Calu3 (cell line): ENCODE data around the gene RBM4B. TPM values are rescaled to one million over a fixed set of nuclear protein-coding genes. Genes with fewer than 3 reads are reported as not detected.

Source experiments
- BruUV-seq: library from RNA; stranded (reverse); fragments of 400-500 nt; replicated peaks from 2 replicates; lab custom pipeline; 2021; lab: Mats Ljungman, UMichigan
- CTCF ChIA-PET: fragments of 300-600 bp; sonication (Branson Sonifier 250); formaldehyde crosslinking; loops from one replicate; lab custom pipeline; 2022; ENCODE audit warnings: antibody characterized with exemption; lab: Charles Lee
- DNase-seq: peaks from one replicate; pipeline ENCODE4 v3.0.0; 2022
- H3K27ac Mint-ChIP-seq: one replicate; pipeline ENCODE4 v1.8.0; 2022; ENCODE audit warnings: mixed read lengths; ENCODE audit not compliant: unreplicated experiment
- H3K27me3 Mint-ChIP-seq: one replicate; pipeline ENCODE4 v1.8.0; 2022; ENCODE audit warnings: mixed read lengths; ENCODE audit not compliant: unreplicated experiment
- H3K36me3 Mint-ChIP-seq: one replicate; pipeline ENCODE4 v1.8.0; 2022; ENCODE audit warnings: mild to moderate bottlenecking, moderate library complexity, mixed read lengths; ENCODE audit not compliant: insufficient read depth, unreplicated experiment
- H3K4me1 Mint-ChIP-seq: one replicate; pipeline ENCODE4 v1.8.0; 2022; ENCODE audit warnings: mild to moderate bottlenecking, low read depth, mixed read lengths; ENCODE audit not compliant: unreplicated experiment
- H3K4me3 Mint-ChIP-seq: one replicate; pipeline ENCODE4 v1.8.0; 2022; ENCODE audit warnings: mild to moderate bottlenecking, low read depth, moderate library complexity, mixed read lengths; ENCODE audit not compliant: unreplicated experiment
- H3K9me3 Mint-ChIP-seq: one replicate; pipeline ENCODE4 v1.8.0; 2022; ENCODE audit warnings: low read depth, mixed read lengths; ENCODE audit not compliant: unreplicated experiment
- CTCF ChIP-seq: fragments of 200-600 bp; IDR thresholded peaks from one replicate; pipeline ENCODE4 v1.8.0; 2022; ENCODE audit warnings: antibody characterized with exemption; ENCODE audit not compliant: unreplicated experiment
- intact Hi-C: fragments of 100-400 bp; cut with micrococcal nuclease; formaldehyde crosslinking; loops from one replicate; pipeline ENCODE4 v1.10.0; 2022; ENCODE audit not compliant: unreplicated experiment
- total RNA-seq: library from RNA; stranded (reverse); gene quantifications from 2 replicates; pipeline ENCODE4 v1.2.3, GENCODE V29; 2022

RBM4B gene
- total RNA-seq, 1 experiment from 2014 or later: 23.0 TPM

GRCh38 chr11:66705587-66706335, 28.1 kb upstream of the RBM4B start:
- BruUV-seq: no TSS peak
- CTCF ChIA-PET: no interaction called here
- Mint-ChIP-seq H3K27me3 (no peaks in the 10 kb centered on the region), H3K9me3 (no peaks in the 10 kb centered on the region), H3K4me1 (no peaks in the 10 kb centered on the region), H3K36me3 (peaks cover 44% of the 10 kb centered on the region), H3K27ac (no peak overlapping the region), H3K4me3 (no peak overlapping the region)
- no peak for DNase-seq
- intact Hi-C loops: no loop called here
- TF ChIP-seq CTCF: no peak

- TF ChIP-seq CTCF: no peak
- DNase-seq: no peak
- no peaks in the 10 kb centered on the region for H3K9me3 Mint-ChIP-seq
- no TSS peak for BruUV-seq
- H3K4me1 Mint-ChIP-seq: no peaks in the 10 kb centered on the region
- CTCF ChIA-PET: no interaction called here
- intact Hi-C loops: no loop called here
- H3K4me3 Mint-ChIP-seq: no peak overlapping the region
- no peak overlapping the region for H3K27ac Mint-ChIP-seq
- no peaks in the 10 kb centered on the region for H3K27me3 Mint-ChIP-seq
- H3K36me3 Mint-ChIP-seq: peaks cover 39% of the 10 kb centered on the region
These were observed 27.1 kb upstream of the RBM4B start for GRCh38 chr11:66704659-66705360.

GRCh38 chr11:66701432-66702240, 23.9 kb upstream of the RBM4B start:
- intact Hi-C loops: no loop called here
- CTCF ChIA-PET: interaction anchor here (0.6 kb wide), 1 partner anchor 24 kb away, joined by 3 read pairs; no protein-coding TSS in a partner anchor
- BruUV-seq: no TSS peak
- no peaks in the 10 kb centered on the region for H3K9me3 Mint-ChIP-seq
- H3K27ac Mint-ChIP-seq: no peak overlapping the region
- peaks cover 32% of the 10 kb centered on the region for H3K36me3 Mint-ChIP-seq
- H3K27me3 Mint-ChIP-seq: no peaks in the 10 kb centered on the region
- H3K4me1 Mint-ChIP-seq: no peaks in the 10 kb centered on the region
- DNase-seq: no peak
- H3K4me3 Mint-ChIP-seq: no peak overlapping the region
- no peak for TF ChIP-seq CTCF

GRCh38 chr11:66700742-66701141, 23.1 kb upstream of the RBM4B start:
- Mint-ChIP-seq H3K4me1 (no peaks in the 10 kb centered on the region), H3K27ac (no peak overlapping the region), H3K9me3 (no peaks in the 10 kb centered on the region), H3K27me3 (no peaks in the 10 kb centered on the region), H3K36me3 (peaks cover 41% of the 10 kb centered on the region), H3K4me3 (no peak overlapping the region)
- no peak for DNase-seq
- CTCF ChIA-PET: no interaction called here
- intact Hi-C loops: no loop called here
- BruUV-seq: no TSS peak
- no peak for TF ChIP-seq CTCF
